Measurements from ENCODE around the gene KAT6B.

DNA sequence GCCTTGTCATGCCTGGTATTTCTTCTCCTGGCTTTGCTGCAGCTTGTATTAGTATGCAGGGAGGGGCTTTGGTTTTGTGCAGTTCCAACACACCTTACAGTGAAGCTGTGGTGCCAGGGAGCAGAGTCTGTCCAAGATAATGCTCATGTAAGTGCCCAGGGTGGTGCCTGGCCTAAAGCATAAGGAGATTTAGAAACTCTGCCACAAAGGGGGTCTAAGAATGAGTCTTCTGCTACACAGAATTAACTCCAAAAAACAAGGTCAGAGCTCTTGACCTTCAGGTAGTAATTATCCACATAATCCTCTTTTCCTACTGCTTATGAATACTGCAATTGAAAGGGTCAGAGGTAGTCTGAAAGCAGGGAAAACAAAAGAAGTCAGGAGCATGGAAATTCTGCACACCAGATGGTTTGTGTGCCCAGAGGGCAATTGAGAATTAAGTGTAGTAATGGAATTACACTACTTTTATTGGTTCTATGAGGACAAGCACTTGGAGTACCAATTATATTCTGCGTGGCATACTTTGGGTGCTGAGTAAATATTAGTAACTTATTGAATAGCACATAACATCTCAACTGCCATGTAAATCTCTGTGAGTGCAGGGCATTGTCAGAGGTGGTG lies 121.5 kb downstream of the KAT6B start:
- no peak for TF ChIP-seq SIN3A (IDR thresholded peaks at IDR 0.05; ENCODE audit: borderline replicate concordance, insufficient read depth, low read length)
- no peak for TF ChIP-seq POLR2AphosphoS5 (IDR thresholded peaks at IDR 0.05; ENCODE audit: low read depth, low read length)
- TF ChIP-seq, protein P1, sequence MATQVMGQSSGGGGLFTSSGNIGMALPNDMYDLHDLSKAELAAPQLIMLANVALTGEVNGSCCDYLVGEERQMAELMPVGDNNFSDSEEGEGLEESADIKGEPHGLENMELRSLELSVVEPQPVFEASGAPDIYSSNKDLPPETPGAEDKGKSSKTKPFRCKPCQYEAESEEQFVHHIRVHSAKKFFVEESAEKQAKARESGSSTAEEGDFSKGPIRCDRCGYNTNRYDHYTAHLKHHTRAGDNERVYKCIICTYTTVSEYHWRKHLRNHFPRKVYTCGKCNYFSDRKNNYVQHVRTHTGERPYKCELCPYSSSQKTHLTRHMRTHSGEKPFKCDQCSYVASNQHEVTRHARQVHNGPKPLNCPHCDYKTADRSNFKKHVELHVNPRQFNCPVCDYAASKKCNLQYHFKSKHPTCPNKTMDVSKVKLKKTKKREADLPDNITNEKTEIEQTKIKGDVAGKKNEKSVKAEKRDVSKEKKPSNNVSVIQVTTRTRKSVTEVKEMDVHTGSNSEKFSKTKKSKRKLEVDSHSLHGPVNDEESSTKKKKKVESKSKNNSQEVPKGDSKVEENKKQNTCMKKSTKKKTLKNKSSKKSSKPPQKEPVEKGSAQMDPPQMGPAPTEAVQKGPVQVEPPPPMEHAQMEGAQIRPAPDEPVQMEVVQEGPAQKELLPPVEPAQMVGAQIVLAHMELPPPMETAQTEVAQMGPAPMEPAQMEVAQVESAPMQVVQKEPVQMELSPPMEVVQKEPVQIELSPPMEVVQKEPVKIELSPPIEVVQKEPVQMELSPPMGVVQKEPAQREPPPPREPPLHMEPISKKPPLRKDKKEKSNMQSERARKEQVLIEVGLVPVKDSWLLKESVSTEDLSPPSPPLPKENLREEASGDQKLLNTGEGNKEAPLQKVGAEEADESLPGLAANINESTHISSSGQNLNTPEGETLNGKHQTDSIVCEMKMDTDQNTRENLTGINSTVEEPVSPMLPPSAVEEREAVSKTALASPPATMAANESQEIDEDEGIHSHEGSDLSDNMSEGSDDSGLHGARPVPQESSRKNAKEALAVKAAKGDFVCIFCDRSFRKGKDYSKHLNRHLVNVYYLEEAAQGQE (IDR thresholded peaks at IDR 0.05; ENCODE audit: insufficient read depth in 1 of 2, low read depth in 2 of 2, low read length in 2 of 2), result no peak
- TF ChIP-seq TAF1 (IDR thresholded peaks at IDR 0.05; ENCODE audit: borderline replicate concordance, insufficient read depth, low read length), result no peak
